Upper lobe of left lung (tissue), 4 donors: Measurements from ENCODE around the gene ZNF407.

Experiments used
- CTCF ChIP-seq, 6 experiments: fragments of 450-650 bp in 4 of 6; fragments of 200-600 bp in 2 of 6; sonication (generic) in 2 of 6; IDR thresholded peaks; one replicate each; pipeline ENCODE4 v1.5.1; 2016 to 2019; ENCODE audit warnings: antibody characterized with exemption in 6 of 6
- POLR2A ChIP-seq, 4 donors: fragments of 450-650 bp; IDR thresholded peaks; one replicate each; pipeline ENCODE4 v1.5.1; 2016 to 2017; ENCODE audit warnings: antibody characterized with exemption in 4 of 4, mild to moderate bottlenecking in 2 of 4
- POLR2AphosphoS5 ChIP-seq, 2 donors: sonication (generic); formaldehyde crosslinking; IDR thresholded peaks; one replicate each; pipeline ENCODE4 v1.5.1; 2017; ENCODE audit warnings: antibody characterized with exemption in 2 of 2

- no peak for TF ChIP-seq CTCF (IDR thresholded peaks at IDR 0.05)
- TF ChIP-seq POLR2AphosphoS5 (IDR thresholded peaks at IDR 0.05), result no peak
- no peak for TF ChIP-seq POLR2A (IDR thresholded peaks at IDR 0.05)
Measured at GRCh38 chr18:74604774-74605173, 7.1 kb downstream of the ZNF407 start.
